CD4-positive, alpha-beta T cell treated with Interleukin-6 for 4 hours (primary cell): ENCODE measurements around the gene UBE2QL1.
"Not testable (repeated sequence)": the region's sequence is repeated elsewhere in the genome, so short reads cannot be mapped to it uniquely, and the experiment has no call there.

Experiments
- DNase-seq: peaks from one replicate; pipeline ENCODE4 v3.0.0-alpha.2; 2020; ENCODE audit warnings: mixed read lengths

The UBE2QL1 gene

GRCh38 chr5:6501701-6502100 lies 53.0 kb downstream of the UBE2QL1 start:
- DNase-seq = no peak

DNA sequence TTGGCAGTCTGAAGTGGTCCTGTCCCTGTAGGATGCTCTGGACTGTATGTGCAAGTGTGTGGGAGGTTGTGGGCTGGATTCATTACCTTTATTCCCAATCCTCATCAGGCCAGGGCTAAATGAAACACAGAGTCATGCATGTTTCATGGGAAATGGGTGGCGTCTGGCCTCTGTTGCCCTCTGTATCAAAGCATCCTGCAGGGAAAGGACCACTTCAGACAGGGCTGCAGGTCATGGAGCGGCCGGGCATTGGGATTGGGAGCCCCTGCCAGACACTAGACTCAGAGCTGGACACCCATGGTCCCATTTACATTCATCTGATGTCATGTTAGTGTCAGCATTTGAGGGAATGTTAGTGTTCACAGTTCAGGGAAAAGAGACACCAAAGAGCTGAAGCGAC lies 53.8 kb downstream of the UBE2QL1 start:
- DNase-seq = no peak

DNA sequence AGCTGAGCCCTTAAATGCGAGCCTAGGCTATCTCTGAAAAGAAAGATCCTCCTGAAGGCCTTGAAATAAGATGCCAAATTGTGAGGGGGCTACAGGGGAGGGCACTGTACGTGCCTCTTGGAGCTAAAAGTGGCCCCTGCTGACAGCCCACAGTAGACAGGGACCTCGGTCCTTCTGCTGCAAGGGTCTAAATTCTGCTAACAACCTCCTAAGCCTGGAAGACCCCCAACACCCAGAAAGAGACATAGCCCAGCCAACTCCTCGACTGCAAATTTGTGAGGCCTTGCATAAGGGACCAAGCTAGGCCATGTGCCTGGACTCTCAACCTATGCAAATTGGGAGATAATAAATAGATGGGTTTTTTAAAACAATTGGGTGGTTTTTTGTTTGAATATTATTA lies 54.7 kb downstream of the UBE2QL1 start:
- DNase-seq = no peak

DNA sequence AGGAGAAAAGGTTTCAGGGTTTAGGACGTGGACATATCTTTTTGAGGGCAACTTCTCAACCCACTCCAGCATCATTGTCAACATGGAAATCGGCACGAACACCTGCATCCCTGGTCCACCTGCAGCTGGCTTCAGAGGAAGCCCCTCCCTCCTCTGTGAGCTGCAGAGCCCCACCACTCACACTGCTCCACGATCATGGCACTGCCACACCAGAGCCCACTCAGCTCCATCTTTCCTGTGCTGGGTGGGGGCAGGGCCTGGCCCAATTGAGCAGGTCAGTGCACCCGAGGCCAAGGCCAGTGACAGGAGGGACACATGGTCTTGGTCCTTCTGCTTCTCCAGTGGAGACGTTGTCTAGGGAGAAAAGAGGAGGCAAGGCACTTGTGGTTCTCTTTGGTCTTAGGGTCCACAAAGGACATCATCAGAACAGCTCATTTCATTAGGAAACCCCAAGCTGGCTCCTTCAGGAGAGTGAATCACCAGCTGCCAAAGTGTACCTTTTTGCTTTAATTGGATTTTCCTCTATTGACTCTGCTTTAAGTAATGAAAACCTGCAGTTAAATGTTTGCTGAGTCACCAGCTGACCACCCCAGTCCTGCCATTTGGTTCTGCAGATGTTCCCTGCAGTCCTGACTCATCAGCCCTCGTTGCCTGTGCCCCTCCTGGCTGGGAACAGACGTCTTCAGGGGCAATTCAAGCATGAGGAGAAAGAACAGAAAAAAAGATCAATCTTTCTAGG lies 56.2 kb downstream of the UBE2QL1 start:
- no peak for DNase-seq

DNA sequence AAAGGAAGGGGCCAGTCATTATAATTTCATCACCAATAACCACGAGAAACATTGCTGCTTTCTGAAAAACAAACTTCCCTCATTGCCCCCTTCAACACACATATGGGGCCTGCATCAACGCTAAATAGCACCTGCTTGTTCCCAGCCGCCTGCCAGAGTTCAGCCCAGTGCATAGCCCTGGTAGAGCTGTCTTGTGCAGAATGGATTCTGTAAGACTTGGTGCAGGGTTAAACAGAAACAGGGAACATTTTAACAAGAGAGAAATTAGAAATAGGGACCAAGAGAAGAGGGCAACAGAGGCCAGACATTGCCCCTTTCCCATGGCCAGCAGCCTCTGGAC lies 56.7 kb downstream of the UBE2QL1 start:
- DNase-seq = no peak

DNA sequence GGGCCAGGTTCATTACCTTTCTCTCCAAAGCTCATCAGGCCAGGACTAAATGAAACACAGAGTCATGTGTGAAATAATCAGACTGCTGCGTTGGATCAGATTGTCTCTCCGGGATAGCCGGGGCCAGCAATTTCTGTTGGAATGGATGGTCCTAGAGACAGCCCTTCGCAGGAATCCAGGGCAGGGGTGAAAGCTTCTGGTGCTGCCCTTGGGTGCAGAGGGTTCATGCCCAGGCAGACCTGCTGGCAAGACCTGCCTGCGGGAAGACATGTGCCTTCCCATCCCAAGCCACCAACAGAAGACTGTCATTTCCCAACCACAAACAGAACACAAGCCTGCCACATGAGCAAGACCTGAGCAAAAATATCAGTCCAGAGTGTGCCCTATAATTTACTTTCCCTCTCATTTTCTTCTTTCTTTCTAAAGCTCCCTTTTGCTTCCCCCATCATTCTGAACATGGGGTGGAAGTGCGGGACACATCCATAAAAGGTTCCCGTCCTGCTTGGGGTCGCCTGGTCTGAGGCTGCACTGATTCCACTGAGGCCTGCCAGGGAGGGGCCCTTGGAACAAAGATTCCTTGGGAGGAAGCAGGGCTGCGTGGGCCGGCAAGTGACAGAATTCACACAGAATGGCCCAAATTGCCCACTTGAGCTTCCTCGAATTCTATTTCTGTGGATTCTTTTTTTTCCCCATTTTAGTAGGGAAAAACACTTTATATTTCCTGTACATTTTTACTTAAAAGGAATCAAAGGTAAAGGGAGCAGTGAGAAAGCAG lies 57.3 kb downstream of the UBE2QL1 start:
- no peak for DNase-seq

- no peak for DNase-seq
These were observed 58.0 kb downstream of the UBE2QL1 start for GRCh38 chr5:6506611-6507010.

- no peak for DNase-seq
These were observed 60.3 kb downstream of the UBE2QL1 start for GRCh38 chr5:6508931-6509330.

GRCh38 chr5:6510132-6510531 lies 61.5 kb downstream of the UBE2QL1 start:
- DNase-seq = no peak

DNA sequence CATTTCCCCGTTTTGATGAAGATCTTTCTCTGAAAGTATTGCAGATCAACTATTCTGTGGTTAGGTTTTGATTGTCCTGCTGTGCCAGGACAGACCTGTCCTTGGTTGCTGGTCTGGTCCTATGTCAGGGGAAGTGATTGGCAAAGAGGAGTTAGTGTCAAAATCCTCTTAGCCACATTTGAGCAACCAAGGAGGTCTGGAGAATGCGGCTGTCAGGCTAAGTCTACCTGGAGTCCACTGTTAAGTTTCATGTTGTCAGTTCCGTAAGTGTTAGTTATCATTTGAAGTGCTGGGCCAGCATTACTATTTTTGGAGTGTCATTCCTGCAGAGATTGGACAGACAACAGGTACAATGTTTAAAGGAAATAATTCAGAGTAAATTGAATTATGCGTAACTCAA lies 62.3 kb downstream of the UBE2QL1 start:
- DNase-seq = no peak

DNA sequence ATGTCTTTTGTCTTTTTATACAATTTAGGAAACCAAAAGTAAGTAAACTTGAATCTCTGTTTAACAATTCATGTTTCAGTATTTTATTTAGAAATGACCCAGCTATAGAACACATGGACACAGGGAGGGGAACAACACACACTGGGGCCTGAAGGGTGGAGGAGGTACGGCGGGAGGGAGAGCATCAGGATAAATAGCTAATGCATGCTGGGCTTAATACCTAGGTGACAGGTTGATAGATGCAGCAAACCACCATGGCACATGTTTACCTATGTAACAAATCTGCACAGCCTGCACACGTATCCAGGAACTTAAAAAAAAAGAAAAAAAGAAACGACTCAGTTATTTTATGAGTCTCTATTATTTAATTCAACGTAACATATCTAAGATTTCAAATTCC lies 67.2 kb downstream of the UBE2QL1 start:
- DNase-seq = not testable (repeated sequence)

GRCh38 chr5:6516823-6517222 lies 68.2 kb downstream of the UBE2QL1 start:
- no peak for DNase-seq

- no peak for DNase-seq
These were observed 68.9 kb downstream of the UBE2QL1 start for GRCh38 chr5:6517510-6517909.

- no peak for DNase-seq
These were observed 69.8 kb downstream of the UBE2QL1 start for GRCh38 chr5:6518298-6519057.

GRCh38 chr5:6520201-6520600 lies 71.5 kb downstream of the UBE2QL1 start:
- DNase-seq = no peak

- DNase-seq = no peak
These were observed 73.7 kb downstream of the UBE2QL1 start for GRCh38 chr5:6522331-6522730.

DNA sequence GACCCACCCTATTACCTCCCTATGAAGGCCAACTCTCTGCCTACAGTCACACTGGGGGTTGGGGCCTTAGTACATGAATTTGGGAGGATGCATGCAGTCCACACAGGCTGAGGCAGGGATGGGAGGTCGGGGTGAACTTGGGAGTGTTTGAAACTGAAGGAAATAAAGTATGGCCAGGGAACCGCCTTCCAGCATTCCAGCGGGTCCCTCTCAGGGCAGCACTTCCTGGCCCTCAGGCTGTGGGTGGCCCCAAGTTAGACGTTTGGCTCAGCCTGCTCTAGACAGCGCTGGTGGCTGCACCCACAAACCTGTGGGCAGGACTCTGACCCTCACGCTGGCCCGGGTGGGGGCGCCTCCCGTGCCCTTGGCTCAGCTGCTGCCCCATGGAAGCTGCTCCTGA lies 74.3 kb downstream of the UBE2QL1 start:
- DNase-seq = no peak

GRCh38 chr5:6525422-6525821 lies 76.8 kb downstream of the UBE2QL1 start:
- DNase-seq = no peak

DNA sequence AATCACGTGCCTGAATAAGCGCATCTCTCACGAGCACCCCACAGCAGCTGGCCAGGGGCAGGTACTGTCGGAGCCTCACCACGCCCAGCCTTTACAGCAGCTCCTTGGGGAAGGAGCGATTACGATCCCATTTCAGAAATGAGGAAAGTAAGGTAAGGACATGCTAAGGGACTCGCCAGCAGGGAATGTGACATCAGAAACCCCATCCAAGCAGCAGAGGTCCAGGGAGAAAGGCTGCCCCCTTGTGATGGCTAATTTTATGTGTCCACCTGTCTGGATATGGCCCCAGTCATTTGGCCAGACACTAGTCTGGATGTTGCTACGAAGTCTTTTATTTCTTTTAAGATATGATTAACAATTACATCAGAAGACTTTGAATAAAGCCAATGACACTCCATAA lies 77.3 kb downstream of the UBE2QL1 start:
- no peak for DNase-seq

GRCh38 chr5:6527749-6528455 lies 79.2 kb downstream of the UBE2QL1 start:
- DNase-seq = no peak

GRCh38 chr5:6535594-6535993 lies 86.9 kb downstream of the UBE2QL1 start:
- DNase-seq = no peak

GRCh38 chr5:6539060-6539459 lies 90.4 kb downstream of the UBE2QL1 start:
- no peak for DNase-seq
